Measurements from ENCODE around the gene NTRK3.

The NTRK3 gene

GRCh38 chr15:88124199-88124598 lies 132.3 kb downstream of the NTRK3 start:
- no peak for DNase-seq (ENCODE audit: low spot score)

GRCh38 chr15:88121968-88122530 lies 134.5 kb downstream of the NTRK3 start:
- no peak for TF ChIP-seq CTCF (IDR thresholded peaks at IDR 0.05; ENCODE audit: extremely low read depth, missing control alignments)
- DNase-seq (ENCODE audit: low spot score) = no peak

More at GRCh38 chr15:88124199-88124598, 132.3 kb downstream of the NTRK3 start:
- TF ChIP-seq CTCF (IDR thresholded peaks at IDR 0.05; ENCODE audit: extremely low read depth, missing control alignments) = no peak

- DNase-seq (ENCODE audit: low spot score) = no peak
- no peak for TF ChIP-seq CTCF (IDR thresholded peaks at IDR 0.05; ENCODE audit: extremely low read depth, missing control alignments)
These were observed 136.5 kb downstream of the NTRK3 start for GRCh38 chr15:88120026-88120425.

GRCh38 chr15:88118741-88119140 lies 137.8 kb downstream of the NTRK3 start:
- no peak for DNase-seq (ENCODE audit: low spot score)
- TF ChIP-seq CTCF (IDR thresholded peaks at IDR 0.05; ENCODE audit: extremely low read depth, missing control alignments) = no peak

GRCh38 chr15:88118035-88118434 lies 138.5 kb downstream of the NTRK3 start:
- DNase-seq (ENCODE audit: low spot score) = no peak
- TF ChIP-seq CTCF (IDR thresholded peaks at IDR 0.05; ENCODE audit: extremely low read depth, missing control alignments) = no peak

- TF ChIP-seq CTCF (IDR thresholded peaks at IDR 0.05; ENCODE audit: extremely low read depth, missing control alignments) = no peak
- DNase-seq (ENCODE audit: low spot score) = no peak
These were observed 140.9 kb downstream of the NTRK3 start for GRCh38 chr15:88115486-88116152.

- no peak for DNase-seq (ENCODE audit: low spot score)
- TF ChIP-seq CTCF (IDR thresholded peaks at IDR 0.05; ENCODE audit: extremely low read depth, missing control alignments) = no peak
These were observed 142.8 kb downstream of the NTRK3 start for GRCh38 chr15:88113613-88114308.
